ENCODE measurements around the gene PPP1R36. TPM values are rescaled to one million over a fixed set of nuclear protein-coding genes. Genes with fewer than 3 reads are reported as not detected.

PPP1R36 gene
- total and polyA plus RNA-seq, 2 of the 8 experiments (the other 6 are each of a cell fraction or from before 2014, with no cell fraction given), result 0.39 to 0.93 TPM

DNA sequence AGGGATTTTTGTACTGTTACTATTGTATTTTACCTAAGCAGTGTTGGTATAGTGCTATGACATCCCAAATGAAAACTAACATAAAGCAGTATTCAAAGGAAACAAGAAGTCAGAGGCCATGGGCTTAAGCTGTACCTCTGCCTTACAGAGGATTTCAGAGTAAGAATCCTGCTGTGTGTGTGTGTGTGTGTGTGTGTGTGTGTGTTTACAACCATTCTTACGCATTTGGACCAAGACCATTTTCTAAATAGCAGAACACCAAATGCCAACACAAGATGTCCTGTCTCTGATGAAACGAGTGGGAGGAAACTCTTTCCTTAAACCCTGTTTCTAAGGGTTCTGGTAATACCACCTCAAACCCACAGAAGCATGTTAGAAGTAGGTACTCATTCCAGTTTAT is 64.4 kb downstream of the PPP1R36 start:
- H3K4ac ChIP-seq (replicated peaks; ENCODE audit: insufficient read length, low read depth, low read length), result no peak overlapping the region
- CTCF ChIA-PET (ENCODE audit: partially characterized antibody), result interaction anchor here (0.6 to 3.7 kb wide), 8 partner anchors 8 to 590 kb away, joined by 3 to 19 read pairs (median 4); no protein-coding TSS in a partner anchor
- 95% methylated on average over 2 of the region's 2 CpGs; no CpG with 5 or more reads in 1 of the 2 experiments for WGBS, 2 experiments (ENCODE audit: extremely low coverage in 1 of 2, insufficient coverage in 1 of 2, insufficient read length in 1 of 2, insufficient replicate concordance in 2 of 2, low coverage in 1 of 2, low lambda C conversion rate in 2 of 2, missing lambda C conversion rate in 1 of 2)
- H4K5ac ChIP-seq (ENCODE audit: insufficient read length, low read depth, low read length), result no peak overlapping the region
- H4K8ac ChIP-seq (ENCODE audit: extremely low read depth, insufficient read depth, low read length), result no peak overlapping the region
- no peak overlapping the region for H3K9ac ChIP-seq (replicated peaks in 1 of 4; ENCODE audit: extremely low read depth in 1 of 4, low read depth in 3 of 4, low read length in 3 of 4)
- H4K91ac ChIP-seq (replicated peaks; ENCODE audit: insufficient read length, low read length), result no peak overlapping the region
- no peak overlapping the region for H3K14ac ChIP-seq (ENCODE audit: insufficient read length)
- H3K79me2 ChIP-seq (ENCODE audit: control insufficient read depth in 1 of 2, insufficient read depth in 2 of 2, low read length in 2 of 2), result no peaks in the 10 kb centered on the region
- H2BK15ac ChIP-seq (ENCODE audit: low read length), result no peak overlapping the region; the same call in 1 of the 2 replicates
- H3K4me2 ChIP-seq (ENCODE audit: insufficient read depth in 1 of 2, low read depth in 2 of 2, low read length in 2 of 2), result no peak overlapping the region
- H2AK5ac ChIP-seq (ENCODE audit: low read depth, low read length), result no peak overlapping the region
- H3K27ac ChIP-seq (ENCODE audit: low read depth, low read length), result no peak overlapping the region
- H2BK12ac ChIP-seq (ENCODE audit: low read depth, low read length), result no peak overlapping the region
- POLR2A ChIA-PET (ENCODE audit: partially characterized antibody), result interaction anchor here (0.7 kb wide), 1 partner anchor 36 kb away, joined by 3 read pairs; no protein-coding TSS in a partner anchor
- DNase-seq (ENCODE audit: low read depth in 1 of 2, low spot score in 2 of 2) (peak in 1 of 2 experiments; percentile 7), FAIRE-seq (no peak)
- no peak overlapping the region for H3K4me3 ChIP-seq (ENCODE audit: extremely low read depth in 1 of 4, insufficient read depth in 2 of 4, low read depth in 3 of 4, low read length in 4 of 4)
- no peaks in the 10 kb centered on the region for H3K36me3 ChIP-seq (ENCODE audit: control insufficient read depth in 2 of 4, insufficient read depth in 4 of 4, low read length in 3 of 4)
- no peaks in the 10 kb centered on the region for H3K27me3 ChIP-seq (replicated peaks in 1 of 4; ENCODE audit: control insufficient read depth in 3 of 4, extremely low read depth in 1 of 4, insufficient read depth in 3 of 4, low read length in 3 of 4)
- no peak overlapping the region for H2BK20ac ChIP-seq (ENCODE audit: low read length)
- no peak overlapping the region for H3K56ac ChIP-seq (replicated peaks; ENCODE audit: insufficient read length, low read depth, low read length)
- no peaks in the 10 kb centered on the region for H3K9me3 ChIP-seq (ENCODE audit: insufficient read depth in 2 of 2, low read depth in 1 of 2, low read length in 1 of 2)
- H3K18ac ChIP-seq (ENCODE audit: extremely low read depth, low read length), result no peak overlapping the region
- H3K23me2 ChIP-seq (ENCODE audit: low read depth, low read length), result no peaks in the 10 kb centered on the region
- no peak overlapping the region for H3K23ac ChIP-seq (ENCODE audit: insufficient read length)
- no peak overlapping the region for H2BK5ac ChIP-seq (ENCODE audit: low read depth, low read length)
- no peaks in the 10 kb centered on the region for H3K79me1 ChIP-seq (ENCODE audit: low read depth, low read length)
- H2BK120ac ChIP-seq (replicated peaks; ENCODE audit: low read depth, low read length), result no peak overlapping the region
- no peaks in the 10 kb centered on the region for H4K20me1 ChIP-seq (replicated peaks in 1 of 2; ENCODE audit: control insufficient read depth in 1 of 2, insufficient read depth in 2 of 2, low read length in 2 of 2)
- no peak overlapping the region for H2AFZ ChIP-seq (ENCODE audit: low read length)
- peaks cover 0 to 2% (median 0%) of the 10 kb centered on the region in 4 experiments; a peak in 2 of 7 replicates for H3K4me1 ChIP-seq (replicated peaks in 1 of 4; ENCODE audit: control insufficient read depth in 3 of 4, insufficient read depth in 4 of 4, low read length in 3 of 4)
- no peak for TF ChIP-seq JUN (IDR thresholded peaks at IDR 0.05; ENCODE audit: low read depth, low read length)
- TF ChIP-seq SAP30 (IDR thresholded peaks at IDR 0.05; ENCODE audit: insufficient read depth, insufficient replicate concordance, low read length), result no peak
- no peak for TF ChIP-seq ZNF274 (IDR thresholded peaks at IDR 0.05; ENCODE audit: borderline replicate concordance, extremely low read depth, low read length)
- TF ChIP-seq HDAC2 (IDR thresholded peaks at IDR 0.05; ENCODE audit: borderline replicate concordance in 1 of 2, low read depth in 2 of 2, low read length in 2 of 2), result no peak
- no peak for TF ChIP-seq KDM4A (IDR thresholded peaks at IDR 0.05; ENCODE audit: low read depth, low read length, severe bottlenecking)
- no peak for TF ChIP-seq KDM1A (IDR thresholded peaks at IDR 0.05; ENCODE audit: borderline replicate concordance, low read length)
- no peak for TF ChIP-seq BCL11A (IDR thresholded peaks at IDR 0.05; ENCODE audit: low read depth in 2 of 2, low read length in 2 of 2)
- no peak for TF ChIP-seq CBX5 (IDR thresholded peaks at IDR 0.05; ENCODE audit: low read depth, low read length)
- no peak for TF ChIP-seq SUZ12 (IDR thresholded peaks at IDR 0.05; ENCODE audit: low read length)
- TF ChIP-seq POU5F1 (IDR thresholded peaks at IDR 0.05; ENCODE audit: low read depth, low read length), result no peak
- no peak for TF ChIP-seq TEAD4 (IDR thresholded peaks at IDR 0.05; ENCODE audit: low read depth, low read length)
- no peak for TF ChIP-seq CEBPB (IDR thresholded peaks at IDR 0.05; ENCODE audit: low read depth, low read length)
- no peak for TF ChIP-seq EP300 (IDR thresholded peaks at IDR 0.05; ENCODE audit: borderline replicate concordance in 1 of 2, low read depth in 2 of 2, low read length in 2 of 2)
- no peak for TF ChIP-seq CHD1 (IDR thresholded peaks at IDR 0.05; ENCODE audit: low read depth, low read length)
